TTC549 (cell line): Measurements from ENCODE around the gene CDC5L.

Experiments
- FAIRE-seq: peaks from 2 replicates; lab custom pipeline; 2012; peaks lifted over from hg19 to GRCh38; lab: Jason Lieb, UNC

CDC5L gene

DNA sequence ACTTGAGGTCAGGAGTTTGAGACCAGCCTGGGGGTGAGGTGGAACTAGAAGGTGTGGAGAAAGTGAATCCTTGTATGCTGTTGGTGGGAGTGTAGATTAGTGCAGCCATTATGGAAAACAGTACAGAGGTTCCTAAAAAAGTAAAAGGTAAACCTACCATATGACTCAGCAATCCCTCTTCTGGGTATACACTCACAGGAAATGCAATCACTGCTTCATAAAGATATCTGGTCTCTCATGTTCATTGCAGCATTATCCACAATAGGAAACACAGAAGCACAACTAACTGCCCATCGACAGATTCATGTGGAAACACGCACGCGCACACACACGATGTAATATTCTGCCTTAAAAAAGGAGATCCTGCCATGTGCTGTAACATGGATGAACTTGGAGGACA lies 66.7 kb downstream of the CDC5L start:
- no peak for FAIRE-seq

DNA sequence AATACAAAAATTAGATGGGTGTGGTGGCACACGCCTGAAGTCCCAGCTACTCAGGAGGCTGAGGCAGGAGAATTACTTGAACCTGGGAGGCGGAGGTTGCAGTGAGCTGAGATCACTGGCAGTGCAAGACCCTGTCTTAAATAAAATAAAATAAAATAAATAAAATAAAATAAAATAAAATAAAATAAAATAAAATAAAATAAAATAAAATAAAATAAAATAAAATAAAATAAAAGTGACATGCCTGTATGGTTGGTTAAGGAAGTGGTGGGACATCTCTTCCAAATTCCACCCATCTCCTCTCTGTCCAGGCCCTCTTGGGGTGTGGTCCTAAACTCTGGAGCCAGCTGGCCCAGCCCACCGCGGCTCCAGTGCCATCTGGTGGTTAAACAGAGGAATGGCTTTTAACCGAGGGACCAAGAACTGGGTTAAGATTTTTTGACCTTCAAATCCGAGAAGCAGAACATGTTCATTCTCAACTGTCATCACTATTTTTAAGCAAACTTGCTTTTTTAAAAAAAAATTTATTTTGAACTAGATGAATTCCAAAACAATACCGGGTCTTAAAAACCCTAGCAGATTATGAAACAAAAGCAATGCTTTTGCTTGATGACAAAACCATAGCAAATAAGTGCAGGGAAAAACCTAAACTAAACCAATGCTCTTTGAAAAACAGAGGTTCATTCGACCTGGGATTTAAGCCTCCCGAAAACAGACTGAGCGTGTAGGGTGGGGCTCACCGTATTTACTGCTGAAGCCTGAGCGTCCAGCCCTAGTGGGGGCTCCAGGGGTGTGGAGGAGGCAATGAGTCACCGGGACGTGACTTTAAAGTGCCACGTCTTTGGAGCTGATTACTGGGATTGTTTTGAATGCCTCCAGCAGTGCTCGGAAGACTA lies 68.8 kb downstream of the CDC5L start:
- FAIRE-seq, result peak; percentile 22

- no peak for FAIRE-seq
These were observed 69.4 kb downstream of the CDC5L start for GRCh38 chr6:44456966-44457292.

DNA sequence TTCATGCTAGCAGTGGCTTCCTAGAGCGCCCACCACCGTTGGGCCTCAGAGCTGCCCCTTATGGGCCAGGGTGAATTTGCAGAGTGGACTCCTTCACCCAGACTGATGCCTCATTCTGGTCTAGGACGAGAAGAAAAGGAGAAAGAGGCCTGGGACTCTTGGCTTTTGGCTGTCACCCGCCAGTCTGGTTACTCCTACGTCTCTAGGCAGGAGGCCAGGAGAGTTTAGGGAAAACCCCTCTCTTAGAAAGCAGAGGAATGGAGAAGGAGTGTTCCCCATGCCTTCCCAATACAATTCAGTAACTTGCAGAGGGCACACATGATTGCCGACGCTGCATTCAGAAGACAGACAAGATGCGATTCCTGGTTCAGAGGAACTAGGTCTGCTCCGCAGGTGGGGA lies 70.1 kb downstream of the CDC5L start:
- FAIRE-seq, result no peak

DNA sequence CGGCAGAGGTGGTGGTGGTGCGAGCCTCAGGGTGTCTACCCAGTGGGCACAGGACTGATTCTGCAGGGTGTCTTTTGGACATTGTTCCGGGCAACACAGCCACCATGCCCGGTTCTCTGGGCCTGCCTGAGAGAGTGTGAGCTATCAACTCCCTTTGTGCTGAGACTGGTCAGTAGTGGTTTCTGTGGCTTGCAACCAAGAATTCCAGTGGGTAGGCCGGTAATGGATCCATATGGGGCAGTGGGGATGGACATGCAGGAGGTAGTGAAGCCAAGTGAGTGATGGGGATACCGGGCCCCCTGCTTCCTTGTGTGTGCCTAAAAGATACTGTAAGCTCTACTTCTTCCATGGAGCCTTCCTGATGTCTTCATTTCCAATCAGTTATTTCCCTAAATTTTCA lies 71.0 kb downstream of the CDC5L start:
- no peak for FAIRE-seq

GRCh38 chr6:44462335-44462734 lies 74.8 kb downstream of the CDC5L start:
- FAIRE-seq, result no peak

- no peak for FAIRE-seq
These were observed 75.6 kb downstream of the CDC5L start for GRCh38 chr6:44462797-44463727.

GRCh38 chr6:44463728-44464450 lies 76.4 kb downstream of the CDC5L start:
- FAIRE-seq, result no peak

GRCh38 chr6:44464527-44465310 lies 77.2 kb downstream of the CDC5L start:
- no peak for FAIRE-seq

DNA sequence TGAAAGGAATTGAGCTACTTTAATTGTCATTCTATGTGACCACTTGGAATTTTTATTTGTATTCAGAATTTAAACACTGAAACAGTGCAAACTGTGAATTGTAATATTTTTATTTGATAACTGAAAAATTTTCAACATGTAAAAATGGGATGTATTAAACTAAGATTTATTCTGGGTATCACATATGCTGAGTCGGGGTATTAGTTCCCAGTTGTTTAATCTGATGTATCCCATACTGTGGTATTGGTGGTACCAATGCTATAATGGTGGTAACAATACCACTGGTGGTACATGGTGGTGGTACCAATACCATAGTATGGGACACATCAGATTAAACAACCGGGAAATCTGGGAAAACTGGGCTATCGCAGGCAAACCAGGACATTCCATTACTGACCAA lies 79.4 kb downstream of the CDC5L start:
- no peak for FAIRE-seq

- FAIRE-seq, result no peak
These were observed 81.3 kb downstream of the CDC5L start for GRCh38 chr6:44468835-44469234.

- no peak for FAIRE-seq
These were observed 82.6 kb downstream of the CDC5L start for GRCh38 chr6:44470115-44470464.

- FAIRE-seq, result no peak
These were observed 83.2 kb downstream of the CDC5L start for GRCh38 chr6:44470746-44471145.

DNA sequence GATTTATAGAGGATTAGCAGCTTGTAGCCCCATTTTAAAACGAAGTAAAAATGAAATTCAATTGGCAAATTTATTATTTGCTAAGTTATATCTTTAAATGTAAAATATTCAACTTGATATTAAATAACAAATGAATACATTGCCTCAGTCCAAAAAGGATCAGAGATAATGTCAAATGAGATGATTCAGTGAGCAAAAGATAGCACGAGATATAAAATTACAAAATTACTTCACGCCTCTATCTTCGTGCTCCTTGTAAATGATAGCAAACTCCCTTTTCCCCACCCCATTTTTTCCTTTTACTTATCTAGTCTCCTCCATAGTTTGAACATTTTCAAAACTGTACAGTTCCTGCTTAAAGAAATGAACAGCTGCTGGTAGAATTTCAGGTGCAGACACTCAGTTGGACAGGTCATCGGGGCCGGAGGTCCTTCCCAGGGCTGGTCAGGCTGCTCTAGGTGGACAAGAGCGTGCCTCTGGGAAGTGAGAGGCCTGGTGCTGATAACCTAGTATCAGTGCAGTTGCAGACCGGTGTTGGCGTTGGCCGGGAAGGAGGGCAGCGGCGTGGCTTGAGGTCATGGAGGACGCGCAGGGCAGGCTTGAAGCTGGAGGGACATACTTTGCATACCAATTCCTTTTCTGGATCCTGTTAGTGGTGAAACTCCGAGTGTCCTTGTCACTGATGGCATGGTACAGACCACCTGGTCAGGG lies 83.9 kb downstream of the CDC5L start:
- no peak for FAIRE-seq

GRCh38 chr6:44472250-44472945 lies 84.9 kb downstream of the CDC5L start:
- no peak for FAIRE-seq

- FAIRE-seq, result no peak
These were observed 86.1 kb downstream of the CDC5L start for GRCh38 chr6:44473393-44474189.

DNA sequence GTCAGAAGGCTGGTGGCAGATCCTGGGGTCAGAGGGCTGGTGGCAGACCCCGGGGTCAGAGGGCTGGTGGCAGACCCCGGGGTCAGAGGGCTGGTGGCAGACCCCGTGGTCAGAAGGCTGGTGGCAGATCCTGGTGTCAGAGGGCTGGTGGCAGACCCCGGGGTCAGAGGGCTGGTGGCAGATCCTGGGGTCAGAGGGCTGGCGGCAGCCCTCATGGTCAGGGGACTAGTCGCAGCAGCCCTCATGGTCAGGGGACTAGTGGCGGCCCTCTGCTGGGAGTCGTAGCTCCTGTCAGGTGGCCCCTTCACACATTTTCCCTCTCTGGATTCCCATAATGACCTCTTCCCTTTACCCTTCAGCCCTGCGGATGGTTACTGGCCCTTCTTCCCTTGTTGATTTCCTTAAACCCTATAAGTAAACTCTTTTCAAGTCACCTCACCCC lies 86.7 kb downstream of the CDC5L start:
- FAIRE-seq, result no peak

- no peak for FAIRE-seq
These were observed 87.1 kb downstream of the CDC5L start for GRCh38 chr6:44474643-44475042.

GRCh38 chr6:44475417-44475778 lies 87.9 kb downstream of the CDC5L start:
- FAIRE-seq, result no peak
